Stimulated activated naive CD8-positive, alpha-beta T cell treated with anti-CD3 and anti-CD28 coated beads, Interleukin-15, amount 100 ng/mL, for 72 hours (primary cell): ENCODE data around the gene EPS15.
A peak's percentile ranks its signal among the peaks of the same experiment; 100 is the strongest.
"Not testable (repeated sequence)": the region's sequence is repeated elsewhere in the genome, so short reads cannot be mapped to it uniquely, and the experiment has no call there.

Experiments used
- ATAC-seq: fragments of 150-1000 bp; cut with Tn5 transposase; 2 replicates; pipeline ENCODE4 v1.10.0; 2021; ENCODE audit warnings: mild to moderate bottlenecking, moderate library complexity
- DNase-seq, 2 donors: peaks; one replicate each; pipeline ENCODE4 v3.0.0; 2021 to 2022
- H3K27ac Mint-ChIP-seq, 2 donors: one replicate each; pipeline ENCODE4 v1.8.0; 2022; ENCODE audit warnings: mild to moderate bottlenecking in 2 of 2, mixed read lengths in 2 of 2, moderate library complexity in 2 of 2
- H3K27me3 Mint-ChIP-seq: one replicate; pipeline ENCODE4 v1.8.0; 2022; ENCODE audit warnings: mixed read lengths
- H3K4me1 Mint-ChIP-seq: one replicate; pipeline ENCODE4 v1.8.0; 2022; ENCODE audit warnings: mild to moderate bottlenecking, mixed read lengths
- H3K4me3 Mint-ChIP-seq, 2 donors: one replicate each; pipeline ENCODE4 v1.8.0; 2022; ENCODE audit warnings: mild to moderate bottlenecking in 2 of 2, mixed read lengths in 2 of 2, moderate library complexity in 1 of 2
- H3K9me3 Mint-ChIP-seq, 2 donors: one replicate each; pipeline ENCODE4 v1.8.0; 2022; ENCODE audit warnings: mixed read lengths in 2 of 2

Gene EPS15

GRCh38 chr1:51325011-51325385 lies 194.1 kb downstream of the EPS15 start:
- H3K9me3 Mint-ChIP-seq, DNase-seq: not testable (repeated sequence)

DNA sequence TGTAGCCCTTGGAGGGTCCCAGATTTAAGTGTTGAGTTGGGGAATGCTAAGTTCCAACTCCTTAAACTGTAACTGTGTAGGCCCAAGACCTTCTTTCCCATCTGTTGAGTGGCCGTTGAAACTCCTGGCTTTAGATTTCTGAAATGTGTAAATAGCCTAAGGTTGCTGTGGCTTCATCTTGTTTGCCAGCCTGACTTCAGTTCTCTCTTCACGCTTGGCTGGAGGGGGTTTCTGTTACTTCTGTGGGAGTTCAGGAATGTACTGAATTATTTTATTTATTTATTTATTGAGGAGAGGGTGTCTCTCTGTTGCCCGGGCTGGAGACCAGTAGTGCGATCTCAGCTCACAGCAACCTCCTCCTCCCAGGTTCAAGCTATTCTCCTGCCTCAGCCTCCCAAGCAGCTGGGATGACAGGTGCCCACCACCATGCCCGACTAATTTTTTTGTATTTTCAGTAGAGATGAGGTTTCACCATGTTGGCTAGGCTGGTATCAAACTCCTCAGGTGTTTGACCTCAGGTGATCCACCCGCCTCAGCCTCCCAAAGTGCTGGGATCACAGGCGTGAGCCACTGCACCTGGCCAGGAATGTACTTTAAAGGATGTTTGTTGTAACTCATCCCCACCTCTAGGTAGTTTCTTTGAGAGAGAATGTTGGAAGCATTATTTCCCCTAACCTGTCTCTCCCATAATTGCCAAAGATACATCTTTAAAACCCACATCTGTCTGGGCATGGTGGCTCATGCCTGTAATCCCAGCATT lies 194.6 kb downstream of the EPS15 start:
- H3K4me1 Mint-ChIP-seq = no peaks in the 10 kb centered on the region
- DNase-seq (no peak), ATAC-seq (no peak)
- H3K4me3 Mint-ChIP-seq = no peak overlapping the region
- peaks cover 29% of the 10 kb centered on the region for H3K27me3 Mint-ChIP-seq
- no peaks in the 10 kb centered on the region for H3K9me3 Mint-ChIP-seq
- no peak overlapping the region for H3K27ac Mint-ChIP-seq

More at GRCh38 chr1:51325011-51325385, 194.1 kb downstream of the EPS15 start:
- H3K4me1 Mint-ChIP-seq, H3K27ac Mint-ChIP-seq, ATAC-seq, H3K4me3 Mint-ChIP-seq: not testable (repeated sequence)
- H3K27me3 Mint-ChIP-seq = peaks cover 35% of the 10 kb centered on the region

DNA sequence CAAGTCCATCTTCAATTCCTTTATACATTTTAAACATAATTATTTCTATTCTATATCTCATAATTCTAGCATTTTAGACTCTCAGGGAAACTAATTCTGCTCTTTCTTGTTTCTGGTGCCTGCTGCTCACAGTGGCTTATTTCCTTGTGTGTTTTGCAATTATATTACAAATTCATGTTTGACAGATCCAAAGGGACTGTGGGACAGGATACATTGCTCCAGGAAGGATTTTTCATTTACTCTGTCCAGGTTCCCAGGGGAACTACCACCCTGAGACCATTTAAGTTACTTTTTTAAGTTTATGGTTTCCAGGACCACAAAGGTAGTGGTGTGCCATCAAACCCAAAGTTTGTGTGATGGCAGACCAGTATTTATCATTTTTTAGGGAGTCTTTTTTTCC lies 195.3 kb downstream of the EPS15 start:
- Mint-ChIP-seq H3K9me3 (no peaks in the 10 kb centered on the region), H3K4me3 (no peak overlapping the region), H3K27me3 (peaks cover 23% of the 10 kb centered on the region), H3K27ac (no peak overlapping the region), H3K4me1 (no peaks in the 10 kb centered on the region)
- no peak for ATAC-seq
- no peak for DNase-seq

DNA sequence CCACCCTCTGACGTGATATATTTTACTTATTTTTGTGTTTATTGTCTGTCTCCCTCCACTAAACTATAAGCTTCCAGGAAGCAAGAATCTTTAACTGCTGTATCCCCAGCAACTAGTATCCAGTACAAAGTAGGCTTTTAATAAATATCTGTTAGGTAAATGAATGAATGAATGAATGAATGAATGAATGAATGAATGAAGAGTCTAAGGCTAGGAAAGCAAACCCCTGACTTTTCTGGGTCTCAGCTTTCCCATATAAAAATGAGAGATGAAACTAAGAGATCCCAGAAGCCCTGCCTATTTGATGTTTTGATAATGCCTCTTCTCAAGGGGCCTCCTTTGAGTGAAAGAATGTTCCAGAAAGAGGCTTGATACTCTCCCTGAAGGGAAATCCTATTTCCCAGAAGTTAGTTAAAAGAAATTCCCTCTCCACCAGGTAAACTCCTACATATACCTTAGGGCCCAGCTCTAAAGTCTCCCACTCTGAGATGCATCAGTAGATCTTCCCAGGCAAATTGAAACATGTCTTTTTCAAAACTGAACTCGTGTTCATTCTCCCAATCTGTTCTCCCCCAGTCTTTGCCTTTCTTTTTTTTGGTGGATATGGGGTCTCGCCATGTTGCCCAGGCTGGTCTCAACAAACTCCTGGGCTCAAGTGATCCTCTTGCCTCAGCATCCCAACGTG lies 196.5 kb downstream of the EPS15 start:
- Mint-ChIP-seq H3K4me1 (no peaks in the 10 kb centered on the region), H3K4me3 (no peak overlapping the region), H3K27me3 (peaks cover 18% of the 10 kb centered on the region), H3K27ac (no peak overlapping the region), H3K9me3 (no peaks in the 10 kb centered on the region)
- DNase-seq (no peak), ATAC-seq (no peak)

DNA sequence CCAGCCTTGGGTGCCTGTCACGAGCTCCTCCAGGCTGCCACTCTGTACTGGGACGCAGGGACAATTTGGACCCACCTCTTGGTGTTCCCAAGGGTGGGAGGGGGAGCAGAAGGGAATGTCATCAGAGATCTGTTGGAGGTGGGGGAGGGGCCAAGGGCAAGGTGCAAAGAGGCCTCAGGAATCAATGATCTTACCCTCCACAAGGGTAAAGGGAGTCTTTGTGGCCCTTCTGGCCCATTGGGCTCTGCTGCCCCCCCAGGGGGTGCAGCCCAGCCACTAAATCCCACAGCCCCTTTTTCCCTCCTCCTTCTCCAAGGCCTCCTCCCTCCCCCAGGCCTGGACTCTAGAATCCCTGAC lies 197.2 kb downstream of the EPS15 start:
- DNase-seq (no peak), ATAC-seq (no peak)
- peaks cover 13% of the 10 kb centered on the region for H3K27me3 Mint-ChIP-seq
- H3K27ac Mint-ChIP-seq = no peak overlapping the region
- no peaks in the 10 kb centered on the region for H3K4me1 Mint-ChIP-seq
- H3K4me3 Mint-ChIP-seq = no peak overlapping the region
- H3K9me3 Mint-ChIP-seq = no peaks in the 10 kb centered on the region

DNA sequence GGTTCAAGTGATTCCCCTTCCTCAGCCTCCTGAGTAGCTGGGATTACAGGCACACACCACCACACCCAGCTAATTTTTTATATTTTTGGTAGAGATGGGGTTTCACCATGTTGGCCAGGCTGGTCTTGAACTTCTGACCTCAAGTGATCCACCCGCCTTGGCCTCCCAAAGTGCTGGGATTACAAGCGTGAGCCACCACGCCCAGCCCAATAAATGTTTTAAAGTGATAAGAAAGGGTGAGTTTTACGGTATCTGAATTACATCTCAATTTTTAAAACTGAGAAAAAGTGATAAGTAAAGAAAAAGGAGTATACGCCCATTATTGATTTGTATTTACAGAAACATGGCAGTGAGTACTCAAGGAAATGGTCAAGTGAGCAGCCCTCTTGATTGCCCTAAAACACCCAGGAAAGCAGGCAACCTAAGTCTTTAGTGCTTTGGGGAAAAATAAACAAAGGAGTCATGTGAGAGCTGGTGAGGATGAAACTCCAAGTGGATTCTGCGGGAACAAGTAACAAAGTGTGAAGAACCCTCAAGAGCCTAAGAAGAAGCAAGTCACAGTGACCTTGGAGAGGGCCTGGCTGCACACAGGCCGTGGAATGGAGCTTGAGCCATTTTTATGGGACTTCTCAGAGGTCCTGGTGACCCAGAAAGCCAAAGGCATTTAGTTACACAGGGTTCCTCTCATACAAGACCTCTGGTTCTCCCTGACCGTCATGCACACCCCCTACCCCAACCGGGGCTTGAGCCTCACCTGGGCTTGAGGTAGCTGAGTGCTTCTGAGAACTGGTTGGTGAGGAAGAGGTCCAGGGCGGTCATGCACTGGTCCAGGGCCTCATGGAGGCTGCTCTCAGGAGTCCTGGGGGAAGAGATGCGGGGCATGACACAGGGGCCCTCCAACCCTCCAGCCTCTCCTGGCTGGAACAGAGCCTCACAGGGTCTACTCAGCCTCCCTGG lies 197.8 kb downstream of the EPS15 start:
- DNase-seq (no peak), ATAC-seq (peak; percentile 15)
- no peaks in the 10 kb centered on the region for H3K4me1 Mint-ChIP-seq
- H3K27me3 Mint-ChIP-seq = peaks cover 6% of the 10 kb centered on the region
- no peak overlapping the region for H3K4me3 Mint-ChIP-seq
- H3K27ac Mint-ChIP-seq = no peak overlapping the region
- H3K9me3 Mint-ChIP-seq = no peaks in the 10 kb centered on the region

DNA sequence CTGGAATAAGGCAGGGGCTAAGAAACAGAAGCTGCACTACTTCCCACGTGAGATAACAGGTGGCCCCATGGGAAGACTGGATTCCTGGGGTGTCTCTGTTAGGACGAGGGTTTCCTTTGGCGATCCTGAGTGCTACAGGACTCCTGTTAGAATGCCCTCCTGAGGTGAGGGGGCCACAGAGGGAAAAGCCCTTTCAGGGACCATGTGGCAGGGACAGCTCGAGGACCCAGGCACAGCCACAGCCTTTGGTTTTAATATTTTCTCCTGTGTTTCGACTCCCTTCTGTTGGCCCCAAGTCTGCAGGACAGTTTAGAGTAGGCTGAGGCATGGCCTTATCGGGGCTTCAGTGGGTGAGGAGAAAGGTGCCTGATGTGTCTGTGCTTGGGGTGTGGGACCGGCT lies 201.3 kb downstream of the EPS15 start:
- Mint-ChIP-seq H3K27ac (peak overlapping the region in 1 of 2 donors; percentile 43), H3K27me3 (no peaks in the 10 kb centered on the region), H3K9me3 (no peaks in the 10 kb centered on the region), H3K4me1 (peaks cover 25% of the 10 kb centered on the region), H3K4me3 (no peak overlapping the region)
- ATAC-seq = no peak
- DNase-seq = no peak

DNA sequence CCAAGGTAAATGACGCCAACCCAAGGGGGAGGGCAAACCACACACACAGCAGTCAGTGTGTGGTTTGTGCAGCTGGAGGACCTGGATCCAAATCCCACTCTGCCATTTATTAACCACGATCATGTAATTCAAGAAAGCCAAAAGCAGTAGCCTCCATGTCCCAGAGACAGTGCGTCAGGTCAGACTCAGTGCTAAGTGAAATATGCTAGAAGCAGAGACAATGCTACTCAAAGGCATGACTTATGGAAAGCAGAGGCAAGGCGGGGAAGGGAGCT lies 202.3 kb downstream of the EPS15 start:
- peaks cover 25% of the 10 kb centered on the region for H3K4me1 Mint-ChIP-seq
- H3K4me3 Mint-ChIP-seq = no peak overlapping the region
- H3K27me3 Mint-ChIP-seq = no peaks in the 10 kb centered on the region
- H3K9me3 Mint-ChIP-seq = no peaks in the 10 kb centered on the region
- peak overlapping the region in 1 of 2 donors; percentile 7 for H3K27ac Mint-ChIP-seq
- ATAC-seq (no peak), DNase-seq (no peak)

DNA sequence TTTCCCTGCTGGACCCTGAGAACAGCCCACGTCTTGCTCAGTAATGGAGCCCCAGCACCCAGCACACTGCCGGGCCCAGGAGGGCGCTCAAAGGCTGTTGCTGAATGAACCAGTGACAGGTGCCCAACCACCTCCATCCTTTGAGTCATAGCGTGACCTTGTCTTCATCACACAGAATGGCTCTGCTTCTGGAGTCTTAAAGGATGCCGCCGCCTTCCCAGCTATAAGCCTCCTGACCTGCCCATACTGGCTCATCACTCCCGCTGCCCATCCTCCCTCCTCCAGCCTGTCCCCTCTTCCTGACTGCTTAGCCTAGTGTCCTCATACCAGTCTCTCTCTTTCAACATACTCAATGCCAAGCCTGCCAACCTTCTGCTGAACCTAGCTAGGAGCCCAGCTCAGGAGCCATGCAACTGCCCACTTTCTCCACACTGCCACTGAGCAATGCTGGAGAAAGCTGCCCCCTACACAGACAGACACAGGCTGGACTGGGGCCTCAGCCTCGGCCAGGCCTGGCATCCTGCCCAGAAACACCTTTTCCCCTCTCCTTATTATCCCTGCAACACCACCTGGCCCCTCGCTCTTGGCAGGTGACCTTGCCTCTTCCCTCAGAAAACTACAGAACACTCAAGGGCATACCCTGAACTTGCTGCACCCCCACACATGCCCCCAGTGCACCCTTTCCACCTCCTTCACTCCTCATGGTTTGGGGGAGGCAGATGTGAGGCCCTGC lies 202.8 kb downstream of the EPS15 start:
- Mint-ChIP-seq H3K4me3 (no peak overlapping the region), H3K27ac (no peak overlapping the region), H3K27me3 (no peaks in the 10 kb centered on the region), H3K4me1 (peaks cover 28% of the 10 kb centered on the region), H3K9me3 (no peaks in the 10 kb centered on the region)
- DNase-seq (no peak), ATAC-seq (peak; percentile 35)

GRCh38 chr1:51314974-51315373 lies 204.1 kb downstream of the EPS15 start:
- Mint-ChIP-seq H3K4me1 (peaks cover 37% of the 10 kb centered on the region), H3K27ac (peak overlapping the region in 1 of 2 donors; percentile 72)

GRCh38 chr1:51313961-51314777 lies 204.9 kb downstream of the EPS15 start:
- DNase-seq = no peak
- Mint-ChIP-seq H3K27me3 (no peaks in the 10 kb centered on the region), H3K9me3 (no peaks in the 10 kb centered on the region), H3K4me1 (peaks cover 37% of the 10 kb centered on the region), H3K27ac (peak overlapping the region; percentile 50 to 64), H3K4me3 (no peak overlapping the region)
- ATAC-seq = peak; percentile 72

More at GRCh38 chr1:51314974-51315373, 204.1 kb downstream of the EPS15 start:
- DNase-seq (no peak), ATAC-seq (no peak)
- H3K27me3 Mint-ChIP-seq = no peaks in the 10 kb centered on the region
- no peaks in the 10 kb centered on the region for H3K9me3 Mint-ChIP-seq
- H3K4me3 Mint-ChIP-seq = no peak overlapping the region

GRCh38 chr1:51313268-51313852 lies 205.7 kb downstream of the EPS15 start:
- no peak overlapping the region for H3K27ac Mint-ChIP-seq
- peaks cover 37% of the 10 kb centered on the region for H3K4me1 Mint-ChIP-seq
- ATAC-seq = no peak

DNA sequence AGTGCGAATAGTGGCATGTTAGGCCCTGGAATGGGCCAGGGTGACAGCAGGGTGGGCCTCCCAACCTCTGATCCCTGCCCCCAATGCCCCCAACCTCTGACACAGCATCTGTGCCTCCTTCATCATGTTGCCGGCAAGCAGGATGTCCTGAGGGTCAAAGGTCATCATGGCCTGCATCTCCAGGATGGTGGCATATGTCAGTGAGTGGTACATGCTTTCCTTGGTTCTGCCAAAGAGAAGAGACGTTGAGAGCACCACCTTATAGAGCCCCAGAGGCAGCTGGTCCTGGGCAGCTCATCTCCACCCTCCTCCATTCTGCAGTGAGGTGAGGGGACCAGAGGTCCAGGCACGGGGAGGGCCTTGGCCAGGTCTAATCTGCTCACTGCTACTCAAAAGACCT lies 206.3 kb downstream of the EPS15 start:
- no peak overlapping the region for H3K27ac Mint-ChIP-seq
- no peak for ATAC-seq

More at GRCh38 chr1:51313268-51313852, 205.7 kb downstream of the EPS15 start:
- no peaks in the 10 kb centered on the region for H3K27me3 Mint-ChIP-seq
- no peak for DNase-seq
- H3K4me3 Mint-ChIP-seq = no peak overlapping the region
- no peaks in the 10 kb centered on the region for H3K9me3 Mint-ChIP-seq

GRCh38 chr1:51311826-51312225 lies 207.2 kb downstream of the EPS15 start:
- no peak for DNase-seq
- no peak for ATAC-seq
- Mint-ChIP-seq H3K4me1 (peaks cover 37% of the 10 kb centered on the region), H3K27me3 (no peaks in the 10 kb centered on the region), H3K27ac (no peak overlapping the region), H3K9me3 (no peaks in the 10 kb centered on the region), H3K4me3 (no peak overlapping the region)

More for the DNA sequence above, 206.3 kb downstream of the EPS15 start:
- Mint-ChIP-seq H3K27me3 (no peaks in the 10 kb centered on the region), H3K4me3 (no peak overlapping the region), H3K9me3 (no peaks in the 10 kb centered on the region), H3K4me1 (peaks cover 37% of the 10 kb centered on the region)
- no peak for DNase-seq
